Measurements from ENCODE around the gene FOXP4.

The FOXP4 gene

DNA sequence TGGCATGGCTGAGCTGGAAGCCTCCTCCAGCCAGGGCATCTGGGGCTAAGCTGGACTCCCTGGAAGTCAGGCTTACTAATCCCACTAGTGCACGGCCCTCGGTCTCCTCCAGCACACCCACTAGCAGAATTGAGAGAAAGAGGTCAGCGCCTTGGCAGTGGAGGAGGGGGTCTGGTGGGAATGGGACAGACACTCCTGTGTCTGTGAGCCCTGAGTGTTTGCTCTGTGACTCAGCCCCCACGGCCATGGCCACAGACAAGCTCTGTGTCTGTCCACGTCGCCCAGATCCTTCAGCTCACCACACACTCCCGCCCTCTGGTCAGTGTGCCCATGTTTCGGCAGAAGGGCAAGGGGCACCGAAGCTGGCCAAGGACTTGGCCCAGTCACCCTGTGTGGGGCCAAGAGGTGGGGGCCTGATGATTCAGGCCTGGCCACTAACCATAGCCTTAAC lies 100.9 kb downstream of the FOXP4 start:
- peaks cover 0 to 41% of the 10 kb centered on the region in 2 donors for H3K27me3 ChIP-seq
- no peaks in the 10 kb centered on the region for H3K9me3 ChIP-seq
- TF ChIP-seq CTCF (IDR thresholded peaks at IDR 0.05), result no peak
- peaks cover 0 to 11% (median 0%) of the 10 kb centered on the region in 3 donors for H3K36me3 ChIP-seq
- H3K4me3 ChIP-seq, result no peak overlapping the region
- no peaks in the 10 kb centered on the region for H3K4me1 ChIP-seq
- intact Hi-C loops (cut with DNase I; ENCODE audit: low total_unique reads), result no loop called here
- DNase-seq, result peak in 1 of 2 donors; percentile 28
- no peak overlapping the region for H3K27ac ChIP-seq

DNA sequence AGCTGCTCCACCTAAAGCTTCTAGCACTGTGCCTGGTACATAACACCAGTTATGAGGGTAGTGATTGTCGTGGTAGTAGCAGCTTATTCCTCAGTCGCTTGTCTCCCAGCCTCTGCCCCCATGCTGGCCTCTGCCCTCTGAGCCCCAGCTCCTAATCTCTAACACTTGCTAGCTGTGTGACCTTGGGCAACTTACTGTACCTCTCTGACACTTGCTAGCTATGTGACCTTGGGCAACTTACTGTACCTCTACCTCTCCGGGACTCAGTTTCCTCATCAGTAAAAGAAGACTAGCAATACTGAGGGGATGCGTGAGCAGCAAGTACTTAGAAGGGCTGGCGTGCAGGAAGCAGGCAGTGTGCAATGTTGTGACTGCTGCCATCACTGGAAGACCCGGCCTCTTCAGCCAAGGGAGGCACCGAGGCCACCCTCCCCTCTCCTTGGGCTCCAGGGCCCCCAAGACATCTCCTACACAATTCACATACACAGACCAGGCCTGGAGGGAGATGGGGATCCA lies 101.9 kb downstream of the FOXP4 start:
- H3K4me3 ChIP-seq, result no peak overlapping the region
- no peaks in the 10 kb centered on the region for H3K9me3 ChIP-seq
- peak in 1 of 2 donors; percentile 0 for DNase-seq
- H3K27ac ChIP-seq, result no peak overlapping the region
- TF ChIP-seq CTCF (IDR thresholded peaks at IDR 0.05), result no peak
- intact Hi-C loops (cut with DNase I; ENCODE audit: low total_unique reads), result no loop called here
- H3K27me3 ChIP-seq, result peaks cover 0 to 40% of the 10 kb centered on the region in 2 donors
- H3K36me3 ChIP-seq, result peaks cover 0 to 11% (median 0%) of the 10 kb centered on the region in 3 donors
- no peaks in the 10 kb centered on the region for H3K4me1 ChIP-seq

DNA sequence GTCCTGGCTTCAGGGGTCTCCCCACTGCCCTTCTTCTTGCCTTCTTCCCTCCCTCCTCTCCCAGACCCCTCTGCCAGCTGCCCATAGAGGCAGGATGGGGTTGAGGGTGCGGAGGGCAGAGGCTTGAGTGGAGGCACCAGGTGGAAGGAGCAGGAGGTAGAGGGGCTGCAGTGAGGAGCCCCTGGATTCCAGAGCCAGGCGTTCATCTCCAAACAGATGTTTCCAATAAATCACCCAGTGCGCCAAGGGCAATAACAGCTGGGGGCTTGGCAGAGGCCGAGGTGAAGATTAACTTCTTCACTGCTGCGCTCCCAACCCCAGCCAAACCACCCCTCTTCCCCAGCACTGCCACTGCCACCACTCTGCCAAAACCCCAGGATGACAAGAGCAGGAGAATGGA lies 102.7 kb downstream of the FOXP4 start:
- peak in 1 of 2 donors; percentile 24 for DNase-seq
- intact Hi-C loops (cut with DNase I; ENCODE audit: low total_unique reads), result no loop called here
- Histone ChIP-seq H3K4me3 (no peak overlapping the region), H3K27ac (no peak overlapping the region), H3K27me3 (peaks cover 0 to 46% of the 10 kb centered on the region in 2 donors), H3K9me3 (no peaks in the 10 kb centered on the region), H3K36me3 (peaks cover 0 to 14% (median 0%) of the 10 kb centered on the region in 3 donors), H3K4me1 (no peaks in the 10 kb centered on the region)
- TF ChIP-seq CTCF (IDR thresholded peaks at IDR 0.05), result no peak

- no peak overlapping the region for H3K4me3 ChIP-seq
- H3K27ac ChIP-seq, result no peak overlapping the region
- peaks cover 0 to 14% (median 0%) of the 10 kb centered on the region in 3 donors for H3K36me3 ChIP-seq
- no peaks in the 10 kb centered on the region for H3K4me1 ChIP-seq
- H3K27me3 ChIP-seq, result peaks cover 0 to 47% of the 10 kb centered on the region in 2 donors
- intact Hi-C loops (cut with DNase I; ENCODE audit: low total_unique reads), result no loop called here
- no peak for TF ChIP-seq CTCF (IDR thresholded peaks at IDR 0.05)
- peak in 1 of 2 donors; percentile 42 for DNase-seq
- H3K9me3 ChIP-seq, result no peaks in the 10 kb centered on the region
Measured at GRCh38 chr6:41649596-41649995, 103.4 kb downstream of the FOXP4 start.

- H3K36me3 ChIP-seq, result peaks cover 0 to 14% (median 0%) of the 10 kb centered on the region in 3 donors
- no peak overlapping the region for H3K4me3 ChIP-seq
- no peak overlapping the region for H3K27ac ChIP-seq
- H3K9me3 ChIP-seq, result no peaks in the 10 kb centered on the region
- intact Hi-C loops (cut with DNase I; ENCODE audit: low total_unique reads), result no loop called here
- H3K27me3 ChIP-seq, result peaks cover 0 to 46% of the 10 kb centered on the region in 2 donors
- peak in 1 of 2 donors; percentile 13 for DNase-seq
- no peak for TF ChIP-seq CTCF (IDR thresholded peaks at IDR 0.05)
- no peaks in the 10 kb centered on the region for H3K4me1 ChIP-seq
Measured at GRCh38 chr6:41650120-41650519, 103.9 kb downstream of the FOXP4 start.
